ENCODE data around the gene HDAC4. TPM values are rescaled to one million over a fixed set of nuclear protein-coding genes. Genes with fewer than 3 reads are reported as not detected.

HDAC4 gene
- total RNA-seq, 1 experiment from 2014 or later, result 44.4 TPM

GRCh38 chr2:239226677-239227581, 173.9 kb downstream of the HDAC4 start:
- CTCF ChIA-PET, result no interaction called here
- DNase-seq (ENCODE audit: low spot score) (no peak), ATAC-seq (no peak)
- no peaks in the 10 kb centered on the region for H3K36me3 Mint-ChIP-seq
- H3K27ac Mint-ChIP-seq, result peak overlapping the region; percentile 78
- H3K9me3 Mint-ChIP-seq, result no peaks in the 10 kb centered on the region
- H3K4me3 Mint-ChIP-seq, result no peak overlapping the region
- no peaks in the 10 kb centered on the region for H3K27me3 Mint-ChIP-seq (ENCODE audit: low read depth)
- POLR2A ChIA-PET, result no interaction called here
- TF ChIP-seq PRRX2 (CRISPR knock-in tag; IDR thresholded peaks at IDR 0.05), result no peak
- TF ChIP-seq GABPB1 (CRISPR knock-in tag; IDR thresholded peaks at IDR 0.05), result no peak
- TF ChIP-seq USF1 (CRISPR knock-in tag; IDR thresholded peaks at IDR 0.05), result no peak
- TF ChIP-seq ZNF512 (CRISPR knock-in tag; IDR thresholded peaks at IDR 0.05; ENCODE audit: borderline replicate concordance), result no peak
- TF ChIP-seq JAZF1 (CRISPR knock-in tag; IDR thresholded peaks at IDR 0.05), result no peak
- no peak for TF ChIP-seq RELA (CRISPR knock-in tag; IDR thresholded peaks at IDR 0.05; ENCODE audit: borderline replicate concordance)
- no peak for TF ChIP-seq PRDM15 (CRISPR knock-in tag; IDR thresholded peaks at IDR 0.05)
- TF ChIP-seq ZNF121 (CRISPR knock-in tag; IDR thresholded peaks at IDR 0.05), result no peak
- no peak for TF ChIP-seq CREB1 (CRISPR knock-in tag; IDR thresholded peaks at IDR 0.05)
- peaks cover 62% of the 10 kb centered on the region for H3K4me1 Mint-ChIP-seq

- CTCF ChIA-PET, result no interaction called here
- Mint-ChIP-seq H3K27ac (peak overlapping the region; percentile 78), H3K4me1 (peaks cover 69% of the 10 kb centered on the region)
Measured at GRCh38 chr2:239225871-239226561, 174.8 kb downstream of the HDAC4 start.

GRCh38 chr2:239225371-239225851, 175.4 kb downstream of the HDAC4 start:
- DNase-seq (ENCODE audit: low spot score) (no peak), ATAC-seq (peak; percentile 25; the same call in 1 of the 2 replicates)
- peak overlapping the region; percentile 70 for H3K27ac Mint-ChIP-seq
- POLR2A ChIA-PET, result no interaction called here
- no peaks in the 10 kb centered on the region for H3K27me3 Mint-ChIP-seq (ENCODE audit: low read depth)
- H3K36me3 Mint-ChIP-seq, result no peaks in the 10 kb centered on the region
- TF ChIP-seq ZNF423 (CRISPR knock-in tag; IDR thresholded peaks at IDR 0.05), result peak; percentile 87
- no peak for TF ChIP-seq SP1 (CRISPR knock-in tag; conservative IDR thresholded peaks at IDR 0.05)
- peaks cover 71% of the 10 kb centered on the region for H3K4me1 Mint-ChIP-seq
- no peak overlapping the region for H3K4me3 Mint-ChIP-seq
- no peaks in the 10 kb centered on the region for H3K9me3 Mint-ChIP-seq
- CTCF ChIA-PET, result no interaction called here

More at GRCh38 chr2:239225871-239226561, 174.8 kb downstream of the HDAC4 start:
- Mint-ChIP-seq H3K27me3 (ENCODE audit: low read depth) (no peaks in the 10 kb centered on the region), H3K9me3 (no peaks in the 10 kb centered on the region), H3K36me3 (no peaks in the 10 kb centered on the region), H3K4me3 (no peak overlapping the region)
- POLR2A ChIA-PET, result no interaction called here
- ATAC-seq, result no peak
- DNase-seq (ENCODE audit: low spot score), result no peak
- TF ChIP-seq ZNF232 (CRISPR knock-in tag; IDR thresholded peaks at IDR 0.05), result no peak

Measured in WTC11 (cell line).